HG02973 (cell line): ENCODE data around the gene OR1J1.

Source experiments
- ATAC-seq: cut with Tn5 transposase; IDR thresholded peaks from one replicate; pipeline ENCODE4 v1.9.1; 2021; ENCODE audit warnings: moderate library complexity; ENCODE audit not compliant: unreplicated experiment

OR1J1 gene

GRCh38 chr9:122477826-122478225 is at the start of gene OR1J1:
OR1J1 (minus strand) TSS chr9:122477926; CDS start chr9:122477926, 0 bp downstream.
- ATAC-seq = no peak

DNA sequence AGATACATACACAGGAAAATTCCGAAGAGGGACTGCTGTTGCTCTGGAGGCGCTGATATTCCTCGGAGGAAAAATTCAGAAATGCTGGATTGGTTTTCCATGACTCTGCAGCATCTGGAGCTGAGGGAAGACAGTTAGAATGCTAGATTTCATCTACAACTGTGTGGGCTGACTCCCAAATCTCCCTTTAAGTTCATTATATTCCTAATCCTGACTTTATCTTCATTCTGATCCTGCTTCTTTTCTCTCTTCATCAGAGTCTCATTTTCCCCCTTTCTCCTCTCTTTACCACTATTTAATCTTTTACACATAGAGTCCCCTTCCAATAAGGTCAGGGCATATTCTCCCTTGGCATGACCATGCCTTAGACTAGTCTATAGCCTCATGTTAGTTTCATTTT is 49.5 kb upstream of the OR1J1 start, which contains the start of gene OR1N1:
Gene OR1N1, minus strand, starts transcription at position 101 of the 400 bp plus-strand sequence. Its CDS starts 0 bp downstream, at position 101.
- no peak for ATAC-seq

DNA sequence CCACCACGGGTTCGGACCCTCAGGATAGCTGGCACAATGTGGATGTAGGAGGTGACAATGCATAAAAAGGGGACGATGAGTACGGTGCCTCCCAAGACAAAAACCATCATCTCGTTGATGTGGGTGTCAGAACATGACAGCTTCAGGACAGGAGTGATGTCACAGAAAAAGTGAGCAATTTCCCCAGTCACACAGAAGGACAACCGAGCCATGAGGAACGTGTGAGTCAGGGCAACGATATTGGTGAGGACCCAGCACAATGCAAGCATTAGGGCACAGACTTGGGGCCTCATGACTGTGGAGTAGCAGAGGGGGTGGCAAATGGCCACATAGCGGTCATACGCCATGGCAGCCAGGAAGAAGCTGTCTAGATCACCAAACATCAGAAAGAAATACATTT is 48.9 kb upstream of the OR1J1 start:
- no peak for ATAC-seq

GRCh38 chr9:122519376-122519775 is 41.6 kb upstream of the OR1J1 start:
- ATAC-seq = no peak

DNA sequence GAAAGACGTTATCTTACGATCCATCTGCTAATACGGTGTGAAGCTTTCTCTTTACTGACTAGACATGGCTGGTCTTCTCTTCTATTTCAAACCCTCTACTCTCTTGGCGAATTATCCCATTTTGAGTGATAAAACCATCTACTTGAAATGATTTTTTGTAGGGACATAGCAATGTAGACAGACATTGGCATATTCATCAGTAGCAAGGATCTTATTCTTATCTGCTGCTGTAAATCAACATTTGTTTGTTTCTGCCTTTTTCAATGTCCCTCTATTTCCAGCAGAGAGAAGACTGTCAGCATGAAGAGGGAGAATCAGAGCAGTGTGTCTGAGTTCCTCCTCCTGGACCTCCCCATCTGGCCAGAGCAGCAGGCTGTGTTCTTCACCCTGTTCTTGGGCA is 41.1 kb upstream of the OR1J1 start, which contains the start of gene OR1J4:
Gene OR1J4, plus strand, starts transcription at position 301 of the 400 bp plus-strand sequence. Its CDS starts 0 bp downstream, at position 301.
- no peak for ATAC-seq

DNA sequence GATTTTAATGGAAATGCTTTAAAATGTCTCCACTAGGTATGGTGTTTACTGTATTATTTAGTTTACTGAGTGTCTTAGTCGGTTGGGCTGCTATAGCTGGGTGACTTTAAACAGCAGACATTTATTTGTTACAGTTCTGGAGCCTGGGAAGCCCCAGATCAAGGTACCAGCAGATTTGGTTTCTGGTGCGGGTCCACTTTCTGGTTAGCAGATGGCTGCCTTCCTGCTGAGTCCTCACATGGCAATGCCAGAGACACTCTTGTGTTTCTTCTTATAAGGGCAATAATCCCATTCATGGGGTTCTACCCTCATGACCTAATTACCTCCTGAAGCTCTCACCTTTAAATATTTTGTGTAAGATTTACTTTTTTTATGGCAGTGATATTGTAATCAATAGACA is 40.5 kb upstream of the OR1J1 start:
- ATAC-seq = no peak

DNA sequence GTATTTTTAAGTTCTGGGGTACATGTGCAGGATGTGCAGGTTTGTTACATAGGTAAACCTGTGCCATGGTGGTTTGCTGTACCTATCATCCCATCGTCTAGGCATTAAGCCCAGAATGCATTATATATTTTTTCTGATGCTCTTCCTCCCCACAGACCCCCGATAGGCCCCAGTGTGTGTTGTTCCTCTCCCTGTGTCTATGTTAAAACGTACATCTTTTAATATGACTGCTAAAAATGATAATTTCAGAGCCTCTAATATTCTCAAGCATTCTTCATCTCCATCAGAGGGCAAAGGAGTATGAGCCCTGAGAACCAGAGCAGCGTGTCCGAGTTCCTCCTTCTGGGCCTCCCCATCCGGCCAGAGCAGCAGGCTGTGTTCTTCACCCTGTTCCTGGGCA is 32.8 kb upstream of the OR1J1 start, which contains the start of gene OR1J2:
Gene OR1J2, plus strand, starts transcription at position 301 of the 400 bp plus-strand sequence. Its CDS starts 0 bp downstream, at position 301.
- ATAC-seq = no peak

DNA sequence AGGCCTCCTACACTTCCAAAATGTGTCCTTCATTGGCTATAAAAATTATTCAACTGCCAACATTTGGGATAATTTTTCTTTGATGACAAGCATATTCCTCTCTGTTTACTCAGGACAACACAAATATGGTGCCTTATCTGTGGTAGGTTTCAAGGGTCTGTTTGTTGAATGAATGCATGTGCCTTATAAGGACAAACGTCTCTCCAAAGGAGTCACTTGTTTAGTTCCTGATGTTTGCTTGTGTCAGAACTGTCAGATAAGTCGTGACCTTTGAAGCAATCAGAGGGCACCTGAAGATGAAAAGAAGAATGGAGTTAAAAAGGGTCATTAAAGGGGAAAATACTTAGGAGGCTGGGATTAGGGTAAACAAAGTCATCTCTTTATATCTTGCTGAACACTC is 29.2 kb upstream of the OR1J1 start:
- no peak for ATAC-seq

DNA sequence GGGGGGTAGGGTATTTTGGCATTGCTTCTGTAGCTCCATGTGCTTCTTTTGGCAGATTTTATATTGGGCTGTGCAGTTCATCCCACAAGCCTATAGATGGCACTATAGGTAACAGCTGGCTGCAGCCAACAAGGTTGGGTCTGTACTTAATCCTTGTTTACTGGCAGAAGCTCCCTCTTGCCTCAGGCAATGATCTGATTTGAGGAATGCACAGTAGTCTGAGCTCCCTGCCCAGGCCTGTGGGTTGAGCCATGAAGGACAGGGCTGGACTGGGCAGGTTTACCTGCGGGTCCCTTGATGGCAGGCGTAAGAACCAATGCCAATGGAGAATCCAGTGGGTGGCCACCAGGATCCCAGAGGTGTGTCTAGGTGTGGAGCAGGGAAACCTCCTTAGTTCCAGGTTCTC is 21.2 kb upstream of the OR1J1 start:
- no peak for ATAC-seq

- no peak for ATAC-seq
Measured at GRCh38 chr9:122479062-122479461, 1.3 kb upstream of the OR1J1 start.

DNA sequence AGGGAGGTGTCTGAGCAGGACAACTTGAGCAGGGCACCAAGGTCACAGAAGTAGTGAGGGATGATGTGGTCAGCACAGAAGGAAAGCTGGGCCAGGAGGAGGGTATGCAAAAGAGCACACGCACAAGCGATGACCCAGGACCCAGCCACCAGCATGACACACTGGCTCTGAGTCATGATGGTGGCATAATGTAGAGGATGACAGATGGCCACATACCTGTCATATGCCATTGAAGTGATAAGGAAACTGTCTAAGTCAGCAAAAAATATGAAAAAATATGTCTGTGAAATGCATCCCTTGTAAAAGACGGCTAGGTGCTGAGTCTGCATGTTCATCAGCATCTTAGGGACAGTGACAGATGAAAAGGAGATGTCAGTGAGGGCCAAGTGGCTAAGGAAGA is 380 bp downstream of the OR1J1 start:
- no peak for ATAC-seq

DNA sequence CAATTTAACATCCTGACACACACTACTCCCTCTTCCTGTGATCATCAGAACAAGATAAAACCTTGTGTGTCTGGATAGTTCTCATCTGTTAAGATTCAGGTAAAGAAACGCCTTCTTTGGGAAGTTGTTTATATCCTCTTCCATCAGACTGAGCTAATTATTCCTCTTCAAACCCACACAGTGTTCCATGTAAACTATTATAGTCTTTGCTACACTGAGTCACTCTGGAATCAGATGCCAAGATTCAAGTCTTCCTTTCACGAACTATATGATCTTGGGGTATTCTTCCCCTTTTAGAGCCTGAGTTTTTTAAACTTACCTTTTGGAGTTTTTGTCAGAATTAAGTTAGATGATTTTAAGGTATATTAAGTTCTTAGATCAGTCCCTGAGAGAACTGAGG is 2.0 kb downstream of the OR1J1 start:
- ATAC-seq = no peak

DNA sequence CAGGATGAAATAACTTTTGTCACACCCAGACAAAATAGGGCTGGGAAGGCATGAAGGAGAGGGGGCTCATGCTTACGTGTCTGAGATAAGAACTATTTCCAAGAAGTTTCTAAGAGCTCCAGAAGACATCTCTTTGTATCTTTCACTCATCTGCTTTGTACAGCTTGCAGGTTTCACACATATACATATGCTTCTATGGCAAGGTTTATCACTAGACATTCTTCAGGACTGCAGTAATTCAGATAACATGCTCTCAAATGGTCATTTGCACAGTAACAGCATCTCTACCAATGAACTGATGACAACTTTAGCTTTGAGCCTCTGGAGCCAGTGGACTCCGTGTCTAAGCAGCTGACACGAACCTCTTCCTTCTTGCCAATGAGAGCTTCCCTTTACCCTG is 3.2 kb downstream of the OR1J1 start:
- no peak for ATAC-seq

DNA sequence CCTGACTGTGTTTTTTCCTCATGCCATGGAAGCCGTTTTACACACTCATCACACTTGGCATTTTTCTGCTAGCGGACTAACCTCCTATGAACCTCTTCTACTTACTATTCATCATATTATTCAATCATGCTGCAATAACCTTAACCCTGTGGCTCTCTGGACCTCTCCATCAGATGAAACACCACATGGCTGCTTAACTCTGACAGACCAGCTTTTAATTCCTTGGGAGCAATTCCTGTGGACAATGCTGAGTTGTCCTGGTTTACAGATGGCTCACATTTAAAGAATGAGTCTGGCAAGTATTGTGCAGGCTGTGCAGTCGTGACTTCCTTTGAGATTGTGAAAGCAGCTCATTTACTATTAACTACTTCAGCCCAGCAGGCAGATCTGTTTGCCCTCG is 9.0 kb downstream of the OR1J1 start:
- no peak for ATAC-seq

- ATAC-seq = no peak
Measured at GRCh38 chr9:122466456-122466855, 11.3 kb downstream of the OR1J1 start.

- peak; percentile 60 for ATAC-seq
Measured at GRCh38 chr9:122464633-122465567, 12.8 kb downstream of the OR1J1 start.

DNA sequence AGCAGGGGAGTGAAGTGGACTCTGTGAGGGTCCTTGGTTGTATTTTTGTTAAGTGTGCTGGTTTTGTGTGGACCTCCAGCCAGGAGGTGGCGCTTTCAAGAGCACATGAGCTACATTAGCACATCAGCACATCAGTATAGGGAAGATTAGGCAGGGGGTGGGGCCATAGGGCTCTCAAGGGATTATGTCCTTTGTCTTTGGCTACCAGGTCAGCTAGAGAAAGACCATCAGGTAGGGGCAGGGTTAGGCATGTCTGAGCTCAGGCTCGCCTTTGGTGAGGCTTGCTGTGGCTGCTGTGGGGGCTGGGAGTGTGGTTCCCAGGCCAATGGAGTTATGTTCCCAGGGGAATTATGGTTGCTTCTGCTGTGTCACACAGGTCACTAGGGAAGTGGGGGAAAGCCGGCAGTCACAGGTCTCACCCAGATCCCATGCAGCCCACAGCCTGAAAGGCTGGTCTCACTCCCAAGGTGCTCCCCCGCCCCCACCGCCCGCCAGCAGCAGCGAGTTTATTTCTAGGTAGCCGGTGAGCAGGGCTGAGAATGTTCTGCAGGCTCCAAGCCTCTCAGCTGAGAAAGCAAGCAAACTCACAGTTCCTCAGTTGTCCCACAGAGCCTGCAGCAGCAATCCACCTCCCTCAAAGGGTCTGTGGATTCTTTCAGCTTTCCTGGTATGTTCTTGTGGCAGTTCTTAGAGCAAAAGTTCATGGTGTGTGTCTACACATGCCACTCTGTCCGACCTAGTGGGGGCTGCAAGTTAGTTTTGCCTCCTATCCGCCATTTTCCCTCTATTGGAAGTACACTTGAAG is 13.7 kb downstream of the OR1J1 start:
- ATAC-seq = peak; percentile 93

DNA sequence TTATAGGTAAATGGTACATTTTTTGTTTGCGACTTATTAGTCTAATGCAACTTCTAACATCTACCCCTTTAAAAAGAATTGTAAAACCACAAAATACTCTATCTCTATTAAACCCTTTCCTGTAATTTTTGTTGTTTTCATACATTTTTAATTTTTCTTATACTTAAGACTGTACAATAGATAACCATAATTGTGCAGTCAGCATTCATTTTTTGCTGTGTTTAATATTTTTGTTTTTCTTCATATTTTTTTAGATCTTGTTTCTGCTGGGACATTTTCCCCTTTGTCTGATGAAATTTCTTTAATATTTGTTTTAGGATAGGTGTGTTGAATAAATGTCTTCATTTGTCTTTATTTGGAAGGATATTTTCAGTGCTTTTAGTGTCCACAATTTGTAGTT is 19.9 kb downstream of the OR1J1 start:
- no peak for ATAC-seq

- no peak for ATAC-seq
Measured at GRCh38 chr9:122456123-122456522, 21.6 kb downstream of the OR1J1 start.

- ATAC-seq = no peak
Measured at GRCh38 chr9:122453677-122454135, 24.0 kb downstream of the OR1J1 start.

- ATAC-seq = no peak
Measured at GRCh38 chr9:122446819-122447484, 30.8 kb downstream of the OR1J1 start.
